ENCODE data around the gene LDB3. TPM values are rescaled to one million over a fixed set of nuclear protein-coding genes. Genes with fewer than 3 reads are reported as not detected.

LDB3 gene
- total and polyA plus RNA-seq, 2 donors (not counting 1 experiment from before 2014, with no cell fraction given) = under 0.01 to 0.20 TPM

DNA sequence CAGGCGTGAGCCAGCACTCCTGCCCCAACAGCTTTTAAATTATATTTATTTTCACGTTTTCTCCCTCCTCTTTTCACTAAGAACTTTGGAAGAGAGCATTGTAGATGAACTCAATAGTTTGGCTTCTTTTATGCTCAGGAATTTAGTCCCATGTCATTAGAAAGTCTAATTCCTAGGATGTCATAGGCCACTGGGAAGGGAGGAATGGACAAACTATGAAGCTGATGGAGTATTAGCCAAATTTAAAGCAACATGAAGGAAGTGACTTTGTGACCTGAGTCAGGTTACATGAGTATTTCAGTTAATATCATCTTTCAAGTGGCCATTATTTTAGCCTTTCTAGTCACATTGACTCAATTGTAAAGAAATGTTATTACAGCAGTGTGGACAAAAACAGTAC lies 32.0 kb upstream of the LDB3 start:
- DNase-seq (ENCODE audit: low read depth in 2 of 2) = peak in 1 of 2 donors; percentile 25
- Histone ChIP-seq H3K9me3 (ENCODE audit: control insufficient read depth, insufficient read depth, low read depth, low read length) (no peaks in the 10 kb centered on the region), H3K4me2 (ENCODE audit: extremely low read depth, insufficient read depth, low read length) (no peak overlapping the region), H3K4me1 (ENCODE audit: control insufficient read depth, extremely low read depth, insufficient read depth, low read length) (no peaks in the 10 kb centered on the region), H3K27me3 (ENCODE audit: control insufficient read depth, insufficient read depth, low read length) (no peaks in the 10 kb centered on the region), H3K79me2 (ENCODE audit: control insufficient read depth, insufficient read depth, low read length) (no peaks in the 10 kb centered on the region), H3K4me3 (replicated peaks in 1 of 4; ENCODE audit: control extremely low read depth in 1 of 4, insufficient read depth in 1 of 4, low read depth in 3 of 4, low read length in 4 of 4) (no peak overlapping the region), H3K36me3 (ENCODE audit: control insufficient read depth, insufficient read depth, low read length) (no peaks in the 10 kb centered on the region), H2AFZ (ENCODE audit: low read length) (no peak overlapping the region), H3K9ac (ENCODE audit: insufficient read depth, low read length) (no peak overlapping the region), H3K27ac (ENCODE audit: insufficient read depth, low read length) (no peak overlapping the region), H4K20me1 (ENCODE audit: control insufficient read depth, extremely low read depth, insufficient read depth, low read length) (no peaks in the 10 kb centered on the region)
- TF ChIP-seq, protein P1, sequence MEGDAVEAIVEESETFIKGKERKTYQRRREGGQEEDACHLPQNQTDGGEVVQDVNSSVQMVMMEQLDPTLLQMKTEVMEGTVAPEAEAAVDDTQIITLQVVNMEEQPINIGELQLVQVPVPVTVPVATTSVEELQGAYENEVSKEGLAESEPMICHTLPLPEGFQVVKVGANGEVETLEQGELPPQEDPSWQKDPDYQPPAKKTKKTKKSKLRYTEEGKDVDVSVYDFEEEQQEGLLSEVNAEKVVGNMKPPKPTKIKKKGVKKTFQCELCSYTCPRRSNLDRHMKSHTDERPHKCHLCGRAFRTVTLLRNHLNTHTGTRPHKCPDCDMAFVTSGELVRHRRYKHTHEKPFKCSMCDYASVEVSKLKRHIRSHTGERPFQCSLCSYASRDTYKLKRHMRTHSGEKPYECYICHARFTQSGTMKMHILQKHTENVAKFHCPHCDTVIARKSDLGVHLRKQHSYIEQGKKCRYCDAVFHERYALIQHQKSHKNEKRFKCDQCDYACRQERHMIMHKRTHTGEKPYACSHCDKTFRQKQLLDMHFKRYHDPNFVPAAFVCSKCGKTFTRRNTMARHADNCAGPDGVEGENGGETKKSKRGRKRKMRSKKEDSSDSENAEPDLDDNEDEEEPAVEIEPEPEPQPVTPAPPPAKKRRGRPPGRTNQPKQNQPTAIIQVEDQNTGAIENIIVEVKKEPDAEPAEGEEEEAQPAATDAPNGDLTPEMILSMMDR (conservative IDR thresholded peaks at IDR 0.05 in 1 of 2, IDR thresholded peaks at IDR 0.05 in 1 of 2; ENCODE audit: low read depth in 1 of 2, low read length in 2 of 2) = no peak
- TF ChIP-seq EZH2 (IDR thresholded peaks at IDR 0.05; ENCODE audit: low read length, missing control alignments) = no peak

DNA sequence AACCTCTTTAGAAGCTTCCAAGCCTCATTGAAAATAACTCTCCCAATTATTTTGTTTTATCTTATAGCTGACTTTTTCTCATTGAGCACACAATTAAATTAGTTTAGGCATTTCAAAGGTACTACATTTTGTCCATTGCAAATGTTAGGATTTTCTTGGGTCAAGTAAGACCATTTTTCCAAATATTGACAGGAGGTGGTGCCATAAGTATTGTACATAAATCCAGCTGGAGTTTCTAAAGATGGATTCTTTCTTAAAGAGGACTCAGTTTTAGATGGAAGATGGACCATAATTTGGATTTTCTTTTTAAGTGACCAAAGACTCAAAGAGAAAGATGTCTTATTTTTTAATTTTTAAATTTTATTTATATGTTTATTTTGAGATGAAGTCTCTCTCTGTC lies 26.3 kb upstream of the LDB3 start:
- Histone ChIP-seq H3K4me1 (ENCODE audit: control insufficient read depth, extremely low read depth, insufficient read depth, low read length) (no peaks in the 10 kb centered on the region), H3K27me3 (ENCODE audit: control insufficient read depth, insufficient read depth, low read length) (no peaks in the 10 kb centered on the region), H3K4me3 (replicated peaks in 1 of 4; ENCODE audit: control extremely low read depth in 1 of 4, insufficient read depth in 1 of 4, low read depth in 3 of 4, low read length in 4 of 4) (no peak overlapping the region), H3K36me3 (ENCODE audit: control insufficient read depth, insufficient read depth, low read length) (no peaks in the 10 kb centered on the region), H2AFZ (ENCODE audit: low read length) (no peak overlapping the region), H3K27ac (ENCODE audit: insufficient read depth, low read length) (no peak overlapping the region), H4K20me1 (ENCODE audit: control insufficient read depth, extremely low read depth, insufficient read depth, low read length) (no peaks in the 10 kb centered on the region), H3K4me2 (ENCODE audit: extremely low read depth, insufficient read depth, low read length) (no peak overlapping the region), H3K9me3 (ENCODE audit: control insufficient read depth, insufficient read depth, low read depth, low read length) (no peaks in the 10 kb centered on the region), H3K79me2 (ENCODE audit: control insufficient read depth, insufficient read depth, low read length) (no peaks in the 10 kb centered on the region), H3K9ac (ENCODE audit: insufficient read depth, low read length) (no peak overlapping the region)
- TF ChIP-seq, protein P1 (conservative IDR thresholded peaks at IDR 0.05 in 1 of 2, IDR thresholded peaks at IDR 0.05 in 1 of 2; ENCODE audit: low read depth in 1 of 2, low read length in 2 of 2) = no peak
- no peak for TF ChIP-seq EZH2 (IDR thresholded peaks at IDR 0.05; ENCODE audit: low read length, missing control alignments)
- no peak for DNase-seq (ENCODE audit: low read depth in 2 of 2)

DNA sequence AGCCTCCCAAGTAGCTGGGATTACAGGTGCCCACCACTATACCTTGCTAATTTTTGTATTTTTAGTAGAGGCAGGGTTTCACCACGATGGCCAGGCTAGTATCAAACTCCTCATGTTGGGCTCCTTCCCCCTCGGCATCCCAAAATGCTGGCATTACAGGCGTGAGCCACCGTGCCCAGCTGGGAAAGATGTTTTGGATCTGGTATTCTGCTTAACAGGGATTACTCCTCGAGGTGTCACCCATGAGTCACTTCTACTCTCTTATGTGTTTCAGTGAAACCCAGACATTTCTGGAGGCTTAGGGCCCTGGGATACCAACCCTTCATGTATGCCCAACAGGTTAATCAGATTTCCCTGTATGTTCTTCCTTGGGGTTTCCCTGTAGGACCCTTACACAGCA lies 25.8 kb upstream of the LDB3 start:
- H3K9me3 ChIP-seq (ENCODE audit: control insufficient read depth, insufficient read depth, low read depth, low read length) = no peaks in the 10 kb centered on the region
- H3K79me2 ChIP-seq (ENCODE audit: control insufficient read depth, insufficient read depth, low read length) = no peaks in the 10 kb centered on the region
- H3K36me3 ChIP-seq (ENCODE audit: control insufficient read depth, insufficient read depth, low read length) = no peaks in the 10 kb centered on the region
- H3K27me3 ChIP-seq (ENCODE audit: control insufficient read depth, insufficient read depth, low read length) = no peaks in the 10 kb centered on the region
- TF ChIP-seq, protein P1 (conservative IDR thresholded peaks at IDR 0.05 in 1 of 2, IDR thresholded peaks at IDR 0.05 in 1 of 2; ENCODE audit: low read depth in 1 of 2, low read length in 2 of 2) = no peak
- no peak for TF ChIP-seq EZH2 (IDR thresholded peaks at IDR 0.05; ENCODE audit: low read length, missing control alignments)
- H3K4me1 ChIP-seq (ENCODE audit: control insufficient read depth, extremely low read depth, insufficient read depth, low read length) = no peaks in the 10 kb centered on the region
- H3K9ac ChIP-seq (ENCODE audit: insufficient read depth, low read length) = no peak overlapping the region
- H3K4me3 ChIP-seq (replicated peaks in 1 of 4; ENCODE audit: control extremely low read depth in 1 of 4, insufficient read depth in 1 of 4, low read depth in 3 of 4, low read length in 4 of 4) = no peak overlapping the region
- no peak overlapping the region for H2AFZ ChIP-seq (ENCODE audit: low read length)
- H4K20me1 ChIP-seq (ENCODE audit: control insufficient read depth, extremely low read depth, insufficient read depth, low read length) = no peaks in the 10 kb centered on the region
- DNase-seq (ENCODE audit: low read depth in 2 of 2) = peak in 1 of 2 donors; percentile 51
- no peak overlapping the region for H3K4me2 ChIP-seq (ENCODE audit: extremely low read depth, insufficient read depth, low read length)
- no peak overlapping the region for H3K27ac ChIP-seq (ENCODE audit: insufficient read depth, low read length)

Measured in fibroblast of lung (primary cell).